Measurements from ENCODE around the gene ZNF346.

DNA sequence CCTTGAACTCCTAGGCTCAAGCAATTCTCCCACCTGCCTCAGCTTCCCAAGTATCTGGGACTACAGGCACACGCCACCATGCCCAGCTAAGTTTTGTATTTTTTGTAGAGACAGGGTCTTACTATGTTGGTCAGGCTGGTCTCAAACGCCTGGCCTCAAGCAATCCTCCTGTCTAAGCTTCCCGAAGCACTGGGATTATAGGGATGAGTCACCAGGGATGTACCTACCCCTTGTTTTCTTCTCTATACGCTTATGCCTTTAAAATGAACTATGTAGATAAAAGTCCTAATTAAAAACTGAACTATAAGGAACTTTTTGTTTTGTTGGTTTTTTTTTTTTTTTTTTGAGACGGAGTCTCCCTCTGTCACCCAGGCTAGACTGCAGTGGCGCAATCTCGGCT, 41.7 kb upstream of the ZNF346 start:
- TF ChIP-seq, protein P1, sequence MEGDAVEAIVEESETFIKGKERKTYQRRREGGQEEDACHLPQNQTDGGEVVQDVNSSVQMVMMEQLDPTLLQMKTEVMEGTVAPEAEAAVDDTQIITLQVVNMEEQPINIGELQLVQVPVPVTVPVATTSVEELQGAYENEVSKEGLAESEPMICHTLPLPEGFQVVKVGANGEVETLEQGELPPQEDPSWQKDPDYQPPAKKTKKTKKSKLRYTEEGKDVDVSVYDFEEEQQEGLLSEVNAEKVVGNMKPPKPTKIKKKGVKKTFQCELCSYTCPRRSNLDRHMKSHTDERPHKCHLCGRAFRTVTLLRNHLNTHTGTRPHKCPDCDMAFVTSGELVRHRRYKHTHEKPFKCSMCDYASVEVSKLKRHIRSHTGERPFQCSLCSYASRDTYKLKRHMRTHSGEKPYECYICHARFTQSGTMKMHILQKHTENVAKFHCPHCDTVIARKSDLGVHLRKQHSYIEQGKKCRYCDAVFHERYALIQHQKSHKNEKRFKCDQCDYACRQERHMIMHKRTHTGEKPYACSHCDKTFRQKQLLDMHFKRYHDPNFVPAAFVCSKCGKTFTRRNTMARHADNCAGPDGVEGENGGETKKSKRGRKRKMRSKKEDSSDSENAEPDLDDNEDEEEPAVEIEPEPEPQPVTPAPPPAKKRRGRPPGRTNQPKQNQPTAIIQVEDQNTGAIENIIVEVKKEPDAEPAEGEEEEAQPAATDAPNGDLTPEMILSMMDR (conservative IDR thresholded peaks at IDR 0.05; ENCODE audit: low read length): no peak
- TF ChIP-seq EZH2phosphoT487 (IDR thresholded peaks at IDR 0.05; ENCODE audit: borderline replicate concordance): no peak

All from Loucy (cell line).